SHP77 treated with DMSO at 0.1 percent for 48 hours (cell line): Measurements from ENCODE around the gene CFAP157.

Source experiments
- DNase-seq: peaks from one replicate; lab custom pipeline; 2025; lab: John Stamatoyannopoulos, UW

Gene CFAP157

GRCh38 chr9:127762111-127762676 is 55.4 kb downstream of the CFAP157 start:
- DNase-seq: no peak

GRCh38 chr9:127763918-127764384 is 57.2 kb downstream of the CFAP157 start:
- DNase-seq: no peak

GRCh38 chr9:127765418-127765817 is 58.6 kb downstream of the CFAP157 start:
- DNase-seq: no peak
